HG03045 (cell line): ENCODE data around the gene AGL.
"Not testable (repeated sequence)": the region's sequence is repeated elsewhere in the genome, so short reads cannot be mapped to it uniquely, and the experiment has no call there.

ENCODE experiments used
- ATAC-seq: cut with Tn5 transposase; IDR thresholded peaks from one replicate; pipeline ENCODE4 v1.9.1; 2021; ENCODE audit warnings: mild to moderate bottlenecking, moderate library complexity; ENCODE audit not compliant: unreplicated experiment

The AGL gene

GRCh38 chr1:99850459-99851291 lies 514 bp downstream of the AGL start:
- peak; percentile 11 for ATAC-seq

- no peak for ATAC-seq
These were observed 1.8 kb downstream of the AGL start for GRCh38 chr1:99851850-99852454.

DNA sequence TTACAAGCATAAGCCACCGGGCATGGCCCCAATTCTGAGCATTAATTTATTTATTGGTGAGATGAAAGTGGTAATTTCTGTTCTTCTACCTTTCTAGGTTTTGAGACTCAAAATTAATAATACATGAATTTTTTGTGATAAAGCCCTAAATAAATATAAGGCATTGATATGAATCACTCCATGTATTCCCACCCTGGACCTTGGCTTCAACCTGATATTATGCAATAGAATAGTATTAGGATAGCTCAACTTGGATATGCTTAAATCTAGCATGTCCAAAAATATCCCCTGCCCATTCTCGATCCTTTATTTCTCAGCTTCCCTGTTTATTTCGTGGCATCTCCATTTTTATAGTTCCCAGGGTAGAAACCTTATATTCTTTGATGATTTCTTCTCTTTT lies 2.5 kb downstream of the AGL start:
- ATAC-seq = no peak

DNA sequence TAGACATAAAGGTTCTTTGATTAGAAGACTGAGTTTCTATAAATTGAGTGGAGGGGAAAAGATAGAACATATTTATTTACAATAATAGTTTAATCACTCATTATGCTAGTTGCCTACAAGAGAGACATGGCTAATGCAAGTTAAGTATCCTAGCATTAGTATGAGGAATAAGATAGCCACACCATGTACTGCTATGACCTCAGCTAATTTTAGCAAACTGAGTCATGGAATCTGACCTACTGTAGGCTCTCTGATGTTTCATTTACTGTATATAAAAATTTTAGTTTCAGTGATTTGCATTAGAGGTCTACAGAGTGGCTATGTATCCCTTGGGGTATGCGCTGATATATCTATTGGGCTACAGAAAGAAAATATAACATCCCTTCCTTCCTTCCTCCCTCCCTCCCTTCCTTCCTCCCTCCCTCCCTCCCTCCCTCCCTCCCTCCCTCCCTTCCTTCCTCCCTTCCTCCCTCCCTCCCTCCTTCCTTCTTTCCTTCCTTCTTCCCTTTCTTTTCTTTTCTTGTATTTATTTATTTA lies 5.8 kb downstream of the AGL start:
- ATAC-seq = no peak

GRCh38 chr1:99857041-99857440 lies 6.9 kb downstream of the AGL start:
- ATAC-seq = not testable (repeated sequence)

DNA sequence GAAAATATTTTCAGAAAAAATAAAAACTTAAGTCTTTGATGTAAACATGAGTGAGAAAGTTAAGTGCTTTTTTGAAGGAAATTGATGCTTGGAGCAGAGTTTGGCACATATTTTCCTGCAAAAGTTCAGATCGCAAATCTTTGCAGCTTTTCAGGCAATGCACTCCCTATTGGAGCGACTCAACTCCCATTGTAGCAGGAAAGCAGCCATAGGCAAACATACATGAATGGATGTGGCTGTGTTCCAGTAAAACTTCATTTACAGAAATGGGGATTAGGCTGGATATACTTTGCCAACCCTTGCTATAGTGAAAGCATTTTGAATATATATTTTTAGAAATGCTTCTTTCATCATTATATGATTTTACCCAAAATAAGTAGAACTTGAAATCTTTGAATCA lies 8.1 kb downstream of the AGL start:
- ATAC-seq = no peak

DNA sequence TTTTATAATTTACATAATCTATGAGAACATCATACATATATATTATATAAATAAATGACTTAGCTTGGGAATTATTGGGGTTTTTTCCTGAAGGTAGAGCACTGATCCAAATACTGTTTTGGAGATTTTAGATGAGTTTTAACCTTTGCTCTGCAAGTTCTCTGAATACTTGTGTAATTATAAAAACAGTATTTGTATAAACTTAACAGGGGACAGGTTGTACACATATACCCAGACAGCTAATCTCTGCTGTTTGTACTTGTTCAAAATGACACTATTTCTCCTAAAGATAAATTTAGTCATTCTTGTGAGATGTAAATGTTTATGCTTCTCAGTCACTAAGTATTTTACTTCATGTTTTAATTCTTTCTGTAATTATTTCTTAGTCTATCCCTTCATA lies 8.7 kb downstream of the AGL start:
- no peak for ATAC-seq

DNA sequence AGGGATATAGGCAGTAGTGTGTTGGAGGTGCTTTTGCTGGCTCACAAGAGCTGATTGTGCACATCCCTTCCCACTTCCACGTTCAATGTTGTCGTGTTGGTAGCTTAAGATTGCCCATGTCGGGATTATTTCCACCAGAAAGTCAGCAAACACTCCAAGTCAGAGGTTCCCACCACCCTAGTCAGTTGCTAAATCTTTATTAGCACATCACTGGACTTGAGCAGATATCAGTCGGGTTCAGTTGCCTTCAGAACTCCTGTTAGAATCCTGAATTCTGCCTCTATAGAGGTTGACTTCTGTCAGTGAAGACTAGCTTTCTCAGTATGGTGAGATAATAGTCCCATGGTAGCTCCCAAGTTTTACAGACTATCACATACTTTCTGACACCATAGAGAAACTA lies 10.5 kb downstream of the AGL start:
- no peak for ATAC-seq

- ATAC-seq = no peak
These were observed 17.5 kb downstream of the AGL start for GRCh38 chr1:99867682-99868081.

GRCh38 chr1:99869304-99869703 lies 19.1 kb downstream of the AGL start:
- no peak for ATAC-seq

GRCh38 chr1:99869723-99870122 lies 19.6 kb downstream of the AGL start:
- ATAC-seq = no peak

DNA sequence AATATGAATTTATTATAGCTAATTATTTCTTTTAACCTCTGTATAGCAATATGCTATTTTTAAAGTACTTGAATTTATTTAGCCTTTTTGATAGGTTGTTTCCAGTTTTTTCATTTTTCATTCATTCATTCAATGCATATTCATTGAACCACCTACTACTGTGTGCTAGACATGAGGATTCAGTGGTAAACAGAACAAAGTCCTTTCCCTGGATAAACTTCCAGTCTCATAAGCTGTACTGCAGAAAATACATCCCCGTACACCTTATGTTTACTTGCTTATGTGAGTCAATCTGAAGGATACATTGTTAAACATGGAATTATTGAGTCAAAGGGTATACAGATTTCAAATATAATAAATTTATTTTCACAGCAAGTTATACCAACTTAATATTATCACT lies 21.9 kb downstream of the AGL start:
- ATAC-seq = no peak

GRCh38 chr1:99877568-99877967 lies 27.4 kb downstream of the AGL start:
- ATAC-seq = no peak

- ATAC-seq = no peak
These were observed 36.0 kb downstream of the AGL start for GRCh38 chr1:99886179-99886578.

GRCh38 chr1:99886841-99887240 lies 36.7 kb downstream of the AGL start:
- no peak for ATAC-seq

GRCh38 chr1:99887890-99888289 lies 37.7 kb downstream of the AGL start:
- no peak for ATAC-seq

DNA sequence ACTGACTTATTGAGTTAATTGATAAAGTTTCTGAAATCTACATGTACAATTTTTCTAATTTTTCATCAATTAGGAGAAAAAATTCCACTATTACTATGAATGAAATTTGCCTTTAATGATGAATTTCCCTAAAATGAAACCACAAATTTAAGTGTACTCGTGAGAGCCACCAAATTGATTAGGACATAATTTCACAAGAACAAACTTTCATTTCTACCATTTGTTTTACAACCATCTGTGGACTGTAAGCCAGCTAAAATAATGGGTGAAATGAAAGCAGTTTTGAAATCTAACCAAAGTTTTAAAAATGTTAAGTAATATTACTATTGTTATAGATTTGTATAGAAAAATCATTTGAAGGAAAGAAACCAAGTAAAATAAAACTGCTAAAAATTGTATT lies 41.8 kb downstream of the AGL start:
- no peak for ATAC-seq

GRCh38 chr1:99903278-99903677 lies 53.1 kb downstream of the AGL start:
- ATAC-seq = not testable (repeated sequence)

- no peak for ATAC-seq
These were observed 56.4 kb downstream of the AGL start for GRCh38 chr1:99906535-99906934.

DNA sequence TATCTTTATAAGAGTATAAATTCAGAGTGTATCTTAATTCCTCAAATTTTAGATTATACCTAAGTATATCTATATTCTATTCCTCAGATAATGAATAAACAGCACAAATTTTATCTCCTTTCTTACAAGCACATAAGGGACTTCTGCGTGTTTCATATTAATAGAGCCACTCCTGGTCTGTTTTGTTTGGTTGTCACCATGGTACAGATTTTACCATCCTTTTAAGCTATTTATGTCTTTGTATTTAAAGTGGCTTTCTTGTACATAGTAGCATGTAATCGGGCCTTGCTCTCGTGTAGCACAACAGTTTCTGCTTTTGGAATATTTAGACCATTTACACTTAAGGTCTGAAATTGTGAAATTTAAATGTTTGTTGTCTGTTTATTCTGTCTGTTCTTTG lies 67.1 kb downstream of the AGL start:
- no peak for ATAC-seq

GRCh38 chr1:99919220-99919619 lies 69.1 kb downstream of the AGL start:
- ATAC-seq = no peak

DNA sequence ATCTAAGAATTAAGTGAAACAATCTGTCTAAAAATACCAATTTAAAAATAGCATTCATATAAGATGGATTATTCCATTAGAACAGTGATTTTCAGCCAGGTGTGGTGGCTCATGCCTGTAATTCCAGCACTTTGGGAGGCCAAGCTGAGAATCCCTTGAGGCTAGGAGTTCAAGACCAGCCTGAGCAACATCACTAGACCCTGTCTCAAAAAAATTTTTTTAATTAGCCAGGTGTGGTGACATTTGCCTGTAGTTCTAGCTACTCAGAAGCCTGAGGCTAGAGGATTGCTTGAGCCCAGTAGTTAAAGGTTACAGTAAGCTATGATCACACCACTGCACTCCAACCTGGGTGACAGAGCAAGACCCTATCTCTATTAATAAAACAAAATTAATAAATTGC lies 84.6 kb downstream of the AGL start:
- no peak for ATAC-seq
